ENCODE measurements around the gene ABCG1. TPM values are rescaled to one million over a fixed set of nuclear protein-coding genes. Genes with fewer than 3 reads are reported as not detected.

The ABCG1 gene
- total and polyA plus RNA-seq, 2 of the 4 experiments (the other 2 are of a cell fraction), result 0.19 to 0.36 TPM

- H3K36me3 ChIP-seq (ENCODE audit: control insufficient read depth, insufficient read depth, low read length), result peaks cover 19% of the 10 kb centered on the region; the same call in 1 of the 2 replicates
- H3K18ac ChIP-seq (ENCODE audit: low read depth, low read length), result no peak overlapping the region
- no peaks in the 10 kb centered on the region for H3K9me3 ChIP-seq (ENCODE audit: control insufficient read depth, insufficient read depth, low read length)
- no peak overlapping the region for H2AK9ac ChIP-seq (replicated peaks; ENCODE audit: low read depth, low read length, poor library complexity)
- H4K5ac ChIP-seq (ENCODE audit: low read depth, low read length), result no peak overlapping the region
- no peaks in the 10 kb centered on the region for H3K79me1 ChIP-seq (ENCODE audit: low read depth in 1 of 2, low read length in 2 of 2)
- no peak overlapping the region for H3K14ac ChIP-seq (replicated peaks; ENCODE audit: low read depth, low read length)
- H3K27me3 ChIP-seq (ENCODE audit: control insufficient read depth, insufficient read depth, low read length), result peaks cover 9% of the 10 kb centered on the region
- ATAC-seq (ENCODE audit: low read depth), result no peak
- H2AFZ ChIP-seq (replicated peaks; ENCODE audit: low read length, poor library complexity), result no peak overlapping the region
- H4K8ac ChIP-seq (ENCODE audit: low read depth in 2 of 2, low read length in 2 of 2), result no peak overlapping the region
- H2BK120ac ChIP-seq (ENCODE audit: low read depth, low read length), result no peak overlapping the region
- POLR2A ChIA-PET (ENCODE audit: unreplicated experiment), result no interaction called here
- in situ Hi-C loops (cut with MboI; ENCODE audit: low sequenced_read_pairs), result no loop called here
- DNase-seq, result no peak
- no peak overlapping the region for H2BK5ac ChIP-seq (ENCODE audit: low read depth, low read length, poor library complexity, severe bottlenecking)
- CTCF ChIA-PET, result interaction anchor here (1.1 to 1.8 kb wide), 2 partner anchors 14 to 29 kb away, joined by 4 read pairs; no protein-coding TSS in a partner anchor
- H3K27ac ChIP-seq (ENCODE audit: insufficient read depth, low read length), result no peak overlapping the region
- no peak overlapping the region for H4K91ac ChIP-seq (ENCODE audit: insufficient read depth, low read depth, low read length)
- no peak overlapping the region for H2BK20ac ChIP-seq (ENCODE audit: low read depth, low read length)
- no TSS peak for BruUV-seq (replicated peaks)
- H3K9me1 ChIP-seq (ENCODE audit: insufficient read depth, low read length), result peaks cover 6% of the 10 kb centered on the region
- H3K4ac ChIP-seq (ENCODE audit: low read depth, low read length), result no peak overlapping the region
- no peak overlapping the region for H3K4me3 ChIP-seq (ENCODE audit: insufficient read depth, low read depth, low read length)
- no peak for TF ChIP-seq POLR2A (IDR thresholded peaks at IDR 0.05; ENCODE audit: low read depth, low read length)
- no peak for TF ChIP-seq FOS (IDR thresholded peaks at IDR 0.05; ENCODE audit: low read depth, low read length)
- TF ChIP-seq BHLHE40 (IDR thresholded peaks at IDR 0.05; ENCODE audit: low read depth, low read length), result no peak
- TF ChIP-seq RFX5 (IDR thresholded peaks at IDR 0.05; ENCODE audit: low read depth, low read length), result no peak
- no peak for TF ChIP-seq MXI1 (IDR thresholded peaks at IDR 0.05; ENCODE audit: borderline replicate concordance, low read depth, low read length)
- no peak for TF ChIP-seq NFE2L2 (IDR thresholded peaks at IDR 0.05; ENCODE audit: low read depth, low read length)
- no peak for TF ChIP-seq SMC3 (IDR thresholded peaks at IDR 0.05; ENCODE audit: low read depth, low read length)
- no peak for TF ChIP-seq CHD1 (IDR thresholded peaks at IDR 0.05; ENCODE audit: low read depth, low read length)
- no peak for TF ChIP-seq RCOR1 (IDR thresholded peaks at IDR 0.05; ENCODE audit: insufficient replicate concordance, low read length)
- TF ChIP-seq USF2 (IDR thresholded peaks at IDR 0.05; ENCODE audit: low read depth, low read length), result no peak
- no peak for TF ChIP-seq CEBPB (IDR thresholded peaks at IDR 0.05; ENCODE audit: low read depth, low read length)
- no peak for TF ChIP-seq MAZ (IDR thresholded peaks at IDR 0.05; ENCODE audit: borderline replicate concordance, low read depth, low read length)
- no peak for TF ChIP-seq RAD21 (IDR thresholded peaks at IDR 0.05; ENCODE audit: low read length)
- TF ChIP-seq ELK1 (IDR thresholded peaks at IDR 0.05; ENCODE audit: borderline replicate concordance, low read depth, low read length), result no peak
- no peak for TF ChIP-seq MAFK (IDR thresholded peaks at IDR 0.05; ENCODE audit: low read depth, low read length)
- no peak overlapping the region for H3K4me2 ChIP-seq (ENCODE audit: low read depth, low read length)
- WGBS, 2 experiments (ENCODE audit: extremely low coverage in 2 of 2, insufficient read length in 1 of 2), result 79% methylated on average over 3 of the region's 7 CpGs; no CpG with 5 or more reads in 1 of the 2 experiments
- no peak overlapping the region for H3K23ac ChIP-seq (ENCODE audit: low read depth, low read length)
- intact Hi-C loops (cut with micrococcal nuclease), result no loop called here
- H3K4me1 ChIP-seq (ENCODE audit: control insufficient read depth, insufficient read depth, low read length), result no peaks in the 10 kb centered on the region
- no peak overlapping the region for H2BK15ac ChIP-seq (ENCODE audit: low read depth, low read length)
- no peak overlapping the region for H3K56ac ChIP-seq (ENCODE audit: extremely low read depth, insufficient read depth, low read length)
- no peak overlapping the region for H2AK5ac ChIP-seq (ENCODE audit: low read depth, low read length)
- dilution Hi-C loops (cut with HindIII; ENCODE audit: low sequenced_read_pairs, unreplicated experiment), result no loop called here
- H4K20me1 ChIP-seq (ENCODE audit: insufficient read depth, low read length), result no peaks in the 10 kb centered on the region; the same call in 1 of the 2 replicates
- no peak overlapping the region for H3K9ac ChIP-seq (ENCODE audit: low read depth, low read length)
These were observed 77.6 kb downstream of the ABCG1 start for GRCh38 chr21:42296501-42296900.
